ENCODE measurements around the gene WDR37.

WDR37 gene

DNA sequence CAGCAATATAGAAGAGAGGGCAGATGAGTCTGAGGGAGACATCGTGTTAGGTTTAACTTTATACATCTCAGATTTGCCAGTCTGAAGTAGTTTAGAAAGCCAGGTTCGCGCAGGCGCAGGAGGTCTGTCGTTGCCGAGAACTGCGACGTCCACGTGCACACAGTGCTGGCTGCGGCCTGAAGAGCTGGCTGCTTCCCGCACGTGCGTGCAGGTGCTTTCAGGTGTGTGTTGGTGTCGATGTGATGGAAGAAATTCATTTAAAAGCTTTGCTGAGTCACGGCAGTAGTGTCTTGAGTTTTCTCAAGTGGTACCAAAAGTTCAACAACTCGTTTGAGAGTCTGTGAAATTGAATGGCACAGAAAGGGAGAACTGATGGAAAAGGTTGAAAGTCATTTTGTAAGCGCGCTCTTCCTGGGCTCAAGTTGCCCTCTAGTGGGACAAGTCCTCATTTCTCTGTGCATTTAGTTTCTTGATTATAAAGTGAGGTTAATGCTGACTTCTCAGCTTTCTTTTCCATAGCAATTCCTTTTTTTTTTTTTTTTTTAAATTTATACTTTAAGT is 18.6 kb downstream of the WDR37 start:
- DNase-seq (ENCODE audit: low spot score), result no peak

DNA sequence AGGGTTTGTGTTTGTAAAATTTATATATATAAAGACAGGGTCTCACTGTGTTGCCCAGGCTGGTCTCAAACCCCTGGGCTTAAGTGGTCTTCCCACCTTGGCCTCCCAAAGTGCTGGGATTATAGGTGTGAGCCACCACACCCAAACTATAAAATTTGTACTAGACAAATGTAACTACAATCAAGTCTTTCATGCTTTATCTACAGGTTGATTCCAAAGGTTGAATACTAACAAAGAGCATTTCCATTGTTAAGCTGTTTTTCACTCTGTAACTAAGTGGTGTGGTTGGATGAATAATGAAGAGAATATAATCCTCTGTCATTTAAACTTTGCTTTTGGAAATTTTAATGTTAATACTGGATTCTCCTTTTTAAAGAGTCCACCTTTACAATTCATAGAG is 22.5 kb downstream of the WDR37 start:
- DNase-seq (ENCODE audit: low spot score), result no peak

DNA sequence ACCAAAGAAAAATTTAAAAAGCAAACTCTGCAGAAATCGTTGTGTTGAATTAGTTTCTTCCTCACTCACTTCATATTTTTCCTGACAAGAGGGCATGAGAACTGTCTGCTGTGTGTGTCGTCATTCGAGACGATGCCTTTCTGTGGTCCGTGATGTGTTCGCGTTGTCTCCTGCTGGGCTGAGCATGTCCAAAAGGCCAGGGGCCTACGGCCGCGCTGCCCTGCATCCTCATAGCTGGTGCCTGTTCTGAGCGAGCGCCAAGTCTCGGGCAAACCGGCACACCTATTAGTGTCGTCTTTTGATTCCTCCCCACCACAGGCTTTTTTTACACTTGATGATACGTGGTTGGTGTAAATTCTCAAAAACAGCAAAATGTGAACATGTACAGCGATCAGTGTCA is 27.4 kb downstream of the WDR37 start:
- no peak for DNase-seq (ENCODE audit: low spot score)

GRCh38 chr10:1084011-1084950 is 28.1 kb downstream of the WDR37 start:
- DNase-seq (ENCODE audit: low spot score), result no peak

GRCh38 chr10:1085258-1085657 is 29.1 kb downstream of the WDR37 start:
- DNase-seq (ENCODE audit: low spot score), result no peak

DNA sequence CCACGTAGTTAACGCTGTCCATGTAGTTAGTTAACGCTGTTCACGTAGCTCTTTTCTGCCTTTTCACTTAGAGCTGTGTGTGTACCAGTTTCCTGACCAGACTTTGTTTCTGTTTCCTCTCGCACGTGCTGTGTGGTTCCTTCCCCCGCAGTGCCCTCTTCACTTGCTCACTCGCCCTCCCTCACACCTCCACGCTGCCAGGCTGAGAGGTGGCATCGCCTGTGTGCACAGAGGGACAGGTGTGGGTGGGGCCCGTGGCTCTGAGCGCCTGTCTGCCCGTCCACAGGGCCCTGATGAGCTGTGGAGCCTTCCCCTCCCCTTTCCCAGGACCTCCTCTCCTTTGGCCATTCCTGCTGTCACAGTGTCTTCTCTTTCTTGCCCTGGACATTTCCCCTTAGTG is 30.6 kb downstream of the WDR37 start:
- no peak for DNase-seq (ENCODE audit: low spot score)

DNA sequence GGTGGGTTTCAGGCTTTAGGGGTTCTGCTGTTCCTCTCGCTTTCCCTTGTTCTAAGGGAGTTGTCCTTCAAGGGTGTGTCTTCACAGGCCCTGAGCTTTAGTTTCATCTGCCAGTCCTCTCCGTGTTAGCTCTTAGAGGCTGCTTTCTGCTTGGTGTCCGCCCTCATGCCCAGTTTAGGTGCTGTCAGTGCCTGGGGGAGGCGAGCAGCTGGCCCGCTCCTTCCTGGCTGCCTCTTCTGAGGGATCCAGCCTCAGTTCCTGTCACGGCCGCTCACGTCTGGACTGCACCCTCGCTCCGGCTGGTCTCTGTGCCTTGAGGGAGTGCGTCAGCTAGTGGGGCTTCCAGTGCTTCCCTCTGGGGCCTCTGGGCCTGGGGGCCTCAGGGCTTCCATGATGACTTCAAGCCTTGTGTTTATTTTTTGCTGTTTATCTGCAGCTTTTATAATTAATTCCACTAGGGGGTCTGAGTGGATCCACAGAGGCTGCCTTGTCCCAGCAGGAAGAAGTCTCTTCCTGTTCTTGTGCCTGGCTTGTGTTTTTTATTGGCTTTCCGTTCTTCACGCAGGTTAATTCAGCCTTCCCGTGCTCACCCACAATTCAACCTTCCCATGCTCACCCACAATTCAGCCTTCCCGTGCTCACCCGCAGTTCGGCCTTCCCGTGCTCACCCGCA is 33.0 kb downstream of the WDR37 start:
- no peak for DNase-seq (ENCODE audit: low spot score)

DNA sequence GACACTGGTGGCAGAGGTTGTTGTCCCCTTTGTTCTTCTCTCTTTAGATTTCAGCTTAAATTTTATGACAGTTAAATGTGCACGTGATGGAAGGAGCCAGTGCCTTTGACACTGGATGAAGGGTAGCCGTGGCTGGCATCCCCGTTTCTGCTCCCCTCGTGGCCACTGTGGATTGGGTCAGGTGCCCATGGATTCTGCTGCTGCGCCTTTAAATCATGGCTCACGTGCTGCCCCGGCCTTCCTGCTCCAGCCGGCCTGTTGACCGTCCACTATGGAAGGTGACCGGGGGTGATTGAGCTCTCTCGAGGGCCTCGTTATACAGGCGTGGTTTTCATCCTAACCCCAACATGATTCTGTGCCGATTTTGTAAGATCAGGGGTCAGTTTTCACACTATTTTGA is 34.5 kb downstream of the WDR37 start:
- no peak for DNase-seq (ENCODE audit: low spot score)

GRCh38 chr10:1093696-1094095 is 37.5 kb downstream of the WDR37 start:
- no peak for DNase-seq (ENCODE audit: low spot score)

DNA sequence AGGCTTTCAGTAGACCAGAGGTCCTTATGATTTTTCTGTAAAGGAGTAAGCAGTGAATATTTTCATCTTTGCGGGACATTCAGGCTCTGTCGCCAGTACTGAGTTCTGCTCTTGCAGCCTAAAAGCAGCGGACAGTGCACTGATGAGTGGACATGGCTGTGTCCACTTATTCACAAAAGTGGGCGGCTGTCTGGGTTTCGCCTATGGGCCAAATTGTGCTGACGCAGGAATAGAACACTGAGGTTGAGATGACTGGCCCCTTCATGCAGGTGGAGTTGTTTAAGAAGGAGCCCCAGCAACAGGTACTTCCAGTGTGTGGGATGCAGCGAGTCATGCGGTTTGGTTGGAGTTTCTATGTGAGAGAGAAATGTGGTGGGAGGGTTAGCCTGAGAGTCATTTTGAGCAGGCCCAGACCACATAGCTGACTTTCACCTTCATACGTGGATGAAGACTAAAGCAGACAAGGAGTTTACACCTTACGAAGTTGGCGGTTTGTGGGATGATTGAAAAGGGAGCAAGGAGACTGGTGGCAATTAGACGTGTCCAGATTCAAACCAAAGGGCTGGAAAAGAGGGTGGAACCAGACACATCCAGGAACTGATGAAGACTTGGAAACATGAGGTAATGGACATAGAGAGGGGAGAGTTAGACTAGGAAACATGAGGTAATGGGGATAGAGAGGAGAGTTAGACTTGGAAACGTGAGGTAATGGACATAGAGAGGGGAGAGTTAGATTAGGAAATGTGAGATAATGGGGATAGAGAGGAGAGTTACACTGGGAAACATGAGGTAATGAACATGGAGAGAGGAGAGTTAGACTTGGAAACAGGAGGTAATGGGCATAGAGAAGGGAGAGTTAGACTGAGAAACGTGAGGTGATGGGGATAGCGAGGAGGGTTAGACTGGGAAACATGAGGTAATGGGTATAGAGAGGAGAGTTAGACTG is 38.2 kb downstream of the WDR37 start:
- DNase-seq (ENCODE audit: low spot score), result no peak

GRCh38 chr10:1095498-1095897 is 39.3 kb downstream of the WDR37 start:
- no peak for DNase-seq (ENCODE audit: low spot score)

GRCh38 chr10:1096287-1096889 is 40.2 kb downstream of the WDR37 start:
- no peak for DNase-seq (ENCODE audit: low spot score)

GRCh38 chr10:1097436-1097835 is 41.3 kb downstream of the WDR37 start:
- DNase-seq (ENCODE audit: low spot score), result no peak

- DNase-seq (ENCODE audit: low spot score), result no peak
Measured at GRCh38 chr10:1100143-1100542, 44.0 kb downstream of the WDR37 start.

DNA sequence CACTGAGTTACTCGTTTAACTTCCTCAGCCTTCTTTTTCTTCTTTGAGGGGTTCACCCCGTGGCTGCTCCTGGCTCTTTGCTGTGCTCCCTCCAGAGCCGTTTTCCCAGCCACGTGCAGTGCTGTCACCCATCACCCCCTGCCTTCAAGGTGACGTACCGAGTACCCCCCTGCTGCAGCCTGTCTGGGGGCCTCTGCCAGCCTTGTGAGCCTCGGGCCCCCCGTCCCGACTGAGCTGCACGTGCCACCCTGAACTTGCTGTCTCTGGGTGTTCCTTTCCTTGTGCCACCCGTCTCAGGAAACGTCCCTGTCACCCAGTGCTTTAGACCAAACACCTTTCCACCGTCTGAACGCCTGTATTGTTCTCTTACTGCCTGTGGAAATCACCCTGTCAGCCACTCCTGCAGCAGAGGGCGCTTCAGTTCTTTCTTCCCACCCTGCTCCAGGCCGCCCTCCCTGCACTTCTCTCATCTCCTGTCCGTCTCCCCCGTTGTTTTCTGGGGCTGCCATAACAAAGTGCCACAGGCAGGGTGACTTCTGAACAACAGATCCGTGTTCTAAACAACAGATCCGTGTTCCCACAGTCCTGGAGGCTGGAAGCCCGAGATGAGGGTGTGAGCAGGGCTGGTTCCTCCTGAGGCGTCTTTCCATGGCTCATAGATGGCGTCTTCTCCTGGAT is 44.6 kb downstream of the WDR37 start:
- no peak for DNase-seq (ENCODE audit: low spot score)

DNA sequence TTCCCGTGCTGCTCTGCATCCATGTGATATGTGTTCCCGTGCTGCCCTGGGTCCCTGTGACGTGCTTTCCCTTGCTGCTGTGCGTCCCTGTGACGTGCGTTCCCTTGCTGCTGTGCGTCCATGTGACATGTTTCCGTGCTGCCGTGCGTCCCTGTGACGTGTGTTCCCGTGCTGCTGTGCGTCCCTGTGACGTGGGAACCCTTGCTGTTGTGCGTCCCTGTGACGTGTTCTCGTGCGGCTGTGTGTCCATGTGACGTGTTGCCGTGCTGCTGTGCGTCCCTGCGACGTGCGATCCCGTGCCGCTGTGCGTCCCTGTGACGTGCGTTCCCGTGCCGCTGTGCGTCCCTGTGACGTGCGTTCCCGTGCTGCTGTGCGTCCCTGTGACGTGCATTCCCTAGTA is 45.8 kb downstream of the WDR37 start:
- no peak for DNase-seq (ENCODE audit: low spot score)

DNA sequence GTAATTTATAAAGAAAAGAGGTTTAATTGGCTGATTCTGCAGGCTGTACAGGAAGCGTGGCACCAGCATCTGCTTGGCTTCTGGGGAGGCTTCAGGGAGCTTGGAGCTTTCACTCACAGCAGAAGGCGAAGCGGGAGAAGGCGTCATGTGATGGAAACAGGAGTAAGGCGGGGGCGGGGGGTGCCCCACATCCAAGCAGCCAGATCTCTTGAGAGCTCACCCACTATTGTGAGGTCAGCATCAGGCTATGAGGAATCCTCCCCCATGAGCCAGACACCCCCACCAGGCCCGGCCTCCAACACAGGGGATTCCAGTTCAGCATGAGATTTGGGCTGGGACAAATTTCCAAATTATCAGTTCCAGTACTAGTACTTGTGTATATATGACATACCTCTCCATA is 46.2 kb downstream of the WDR37 start:
- no peak for DNase-seq (ENCODE audit: low spot score)

GRCh38 chr10:1102831-1103230 is 46.6 kb downstream of the WDR37 start:
- no peak for DNase-seq (ENCODE audit: low spot score)

GRCh38 chr10:1103551-1103950 is 47.4 kb downstream of the WDR37 start:
- DNase-seq (ENCODE audit: low spot score), result no peak

DNA sequence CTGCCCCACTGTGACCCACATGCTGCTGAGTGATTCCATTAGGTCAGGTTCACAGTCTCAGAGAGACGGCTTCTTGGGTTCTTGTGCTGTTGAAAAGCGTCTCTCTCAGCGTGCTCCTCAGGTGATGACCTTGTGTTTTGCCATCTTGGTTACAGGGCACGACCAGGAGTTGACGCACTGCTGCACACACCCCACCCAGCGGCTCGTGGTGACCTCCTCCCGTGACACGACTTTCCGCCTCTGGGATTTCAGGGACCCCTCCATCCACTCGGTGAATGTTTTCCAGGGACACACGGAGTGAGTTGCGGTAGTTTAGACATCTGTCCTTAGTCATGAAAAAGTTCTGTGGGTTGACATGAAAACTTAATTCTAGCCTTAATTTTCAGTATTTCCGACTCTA is 48.8 kb downstream of the WDR37 start:
- DNase-seq (ENCODE audit: low spot score), result no peak

GRCh38 chr10:1107004-1107403 is 50.8 kb downstream of the WDR37 start:
- DNase-seq (ENCODE audit: low spot score), result no peak
